ENCODE results near the gene TAS2R42.
A peak's percentile ranks its signal among the peaks of the same experiment; 100 is the strongest.

The TAS2R42 gene

GRCh38 chr12:11171145-11171968, 15.4 kb downstream of the TAS2R42 start, which contains the start of gene SMIM10L1:
Gene SMIM10L1 (plus strand): TSS chr12:11171194. CDS start chr12:11171357, 163 bp downstream.
- in situ Hi-C loops (cut with HindIII; ENCODE audit: low sequenced_read_pairs): no loop called here
- TF ChIP-seq, protein P1, sequence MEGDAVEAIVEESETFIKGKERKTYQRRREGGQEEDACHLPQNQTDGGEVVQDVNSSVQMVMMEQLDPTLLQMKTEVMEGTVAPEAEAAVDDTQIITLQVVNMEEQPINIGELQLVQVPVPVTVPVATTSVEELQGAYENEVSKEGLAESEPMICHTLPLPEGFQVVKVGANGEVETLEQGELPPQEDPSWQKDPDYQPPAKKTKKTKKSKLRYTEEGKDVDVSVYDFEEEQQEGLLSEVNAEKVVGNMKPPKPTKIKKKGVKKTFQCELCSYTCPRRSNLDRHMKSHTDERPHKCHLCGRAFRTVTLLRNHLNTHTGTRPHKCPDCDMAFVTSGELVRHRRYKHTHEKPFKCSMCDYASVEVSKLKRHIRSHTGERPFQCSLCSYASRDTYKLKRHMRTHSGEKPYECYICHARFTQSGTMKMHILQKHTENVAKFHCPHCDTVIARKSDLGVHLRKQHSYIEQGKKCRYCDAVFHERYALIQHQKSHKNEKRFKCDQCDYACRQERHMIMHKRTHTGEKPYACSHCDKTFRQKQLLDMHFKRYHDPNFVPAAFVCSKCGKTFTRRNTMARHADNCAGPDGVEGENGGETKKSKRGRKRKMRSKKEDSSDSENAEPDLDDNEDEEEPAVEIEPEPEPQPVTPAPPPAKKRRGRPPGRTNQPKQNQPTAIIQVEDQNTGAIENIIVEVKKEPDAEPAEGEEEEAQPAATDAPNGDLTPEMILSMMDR (IDR thresholded peaks at IDR 0.05; ENCODE audit: low read depth, low read length, missing control alignments): no peak
- DNase-seq (ENCODE audit: low read depth): peak; percentile 90

GRCh38 chr12:11170810-11171144, 16.0 kb downstream of the TAS2R42 start:
- TF ChIP-seq, protein P1 (IDR thresholded peaks at IDR 0.05; ENCODE audit: low read depth, low read length, missing control alignments): no peak
- no peak for DNase-seq (ENCODE audit: low read depth)
- H3K4me3 ChIP-seq (ENCODE audit: low read depth, low read length): peak overlapping the region; percentile 58
- in situ Hi-C loops (cut with HindIII; ENCODE audit: low sequenced_read_pairs): no loop called here

More at GRCh38 chr12:11171145-11171968, 15.4 kb downstream of the TAS2R42 start, which contains the start of gene SMIM10L1:
- H3K4me3 ChIP-seq (ENCODE audit: low read depth, low read length): peak within 1 kb of the TSS; percentile 58

- DNase-seq (ENCODE audit: low read depth): no peak
- in situ Hi-C loops (cut with HindIII; ENCODE audit: low sequenced_read_pairs): no loop called here
- TF ChIP-seq, protein P1 (IDR thresholded peaks at IDR 0.05; ENCODE audit: low read depth, low read length, missing control alignments): no peak
- no peak overlapping the region for H3K4me3 ChIP-seq (ENCODE audit: low read depth, low read length)
These were observed 20.4 kb downstream of the TAS2R42 start for GRCh38 chr12:11166300-11166699.

- H3K4me3 ChIP-seq (ENCODE audit: low read depth, low read length): no peak overlapping the region
- TF ChIP-seq, protein P1 (IDR thresholded peaks at IDR 0.05; ENCODE audit: low read depth, low read length, missing control alignments): no peak
- no peak for DNase-seq (ENCODE audit: low read depth)
- in situ Hi-C loops (cut with HindIII; ENCODE audit: low sequenced_read_pairs): no loop called here
These were observed 22.4 kb downstream of the TAS2R42 start for GRCh38 chr12:11164384-11164783.

DNA sequence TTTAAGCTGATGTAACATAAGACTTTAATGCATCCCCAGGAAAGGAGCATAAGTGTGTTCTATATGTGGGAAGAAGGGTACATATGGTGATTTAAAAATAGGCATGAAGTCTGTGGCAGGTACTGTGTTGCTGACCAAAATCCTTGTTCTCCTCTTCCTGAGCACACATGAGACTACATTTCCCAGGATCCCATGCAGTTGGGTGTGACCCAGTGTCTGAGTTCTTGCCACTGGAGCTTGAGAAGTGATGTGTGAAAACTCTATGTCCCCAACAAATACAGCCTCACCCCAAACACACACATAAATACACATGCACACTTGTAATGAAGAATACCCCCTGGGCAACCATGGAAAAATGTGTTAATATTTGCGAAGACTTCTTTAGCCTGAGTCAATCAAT, 24.2 kb downstream of the TAS2R42 start:
- TF ChIP-seq, protein P1 (IDR thresholded peaks at IDR 0.05; ENCODE audit: low read depth, low read length, missing control alignments): no peak
- H3K4me3 ChIP-seq (ENCODE audit: low read depth, low read length): no peak overlapping the region
- no peak for DNase-seq (ENCODE audit: low read depth)
- in situ Hi-C loops (cut with HindIII; ENCODE audit: low sequenced_read_pairs): no loop called here

DNA sequence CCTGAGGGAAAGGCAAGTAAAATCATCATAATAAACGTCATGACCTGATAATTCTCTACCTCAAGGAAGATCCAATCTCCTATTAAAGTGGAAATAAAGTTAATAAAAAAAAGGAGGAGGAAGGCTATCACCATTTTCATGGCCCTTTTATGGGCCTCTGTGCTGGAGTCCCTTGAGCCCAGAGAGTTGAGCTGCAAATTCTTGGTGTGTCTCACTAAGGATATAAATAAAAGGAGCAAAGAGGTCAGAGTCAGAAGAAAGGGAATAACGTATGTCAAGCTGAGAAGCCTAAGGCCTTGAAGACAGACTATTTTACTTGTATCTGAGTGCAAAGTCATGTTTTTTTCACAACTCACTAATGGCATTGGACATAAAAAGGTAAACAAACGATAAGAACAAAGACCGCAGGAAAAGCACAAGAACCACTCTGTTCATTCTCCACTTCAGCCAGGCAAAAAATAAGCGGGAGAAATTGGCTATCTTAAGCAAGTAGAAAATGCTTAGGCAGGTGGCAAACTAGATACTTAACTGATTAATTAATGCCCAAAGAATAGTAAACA, 27.8 kb downstream of the TAS2R42 start:
- in situ Hi-C loops (cut with HindIII; ENCODE audit: low sequenced_read_pairs): no loop called here
- TF ChIP-seq, protein P1 (IDR thresholded peaks at IDR 0.05; ENCODE audit: low read depth, low read length, missing control alignments): no peak
- no peak for DNase-seq (ENCODE audit: low read depth)
- no peak overlapping the region for H3K4me3 ChIP-seq (ENCODE audit: low read depth, low read length)
